Skeletal muscle satellite cell (primary cell): Measurements from ENCODE around the gene HEYL.
"Not testable (repeated sequence)": the region's sequence is repeated elsewhere in the genome, so short reads cannot be mapped to it uniquely, and the experiment has no call there.

ENCODE experiments used
- H3K27me3 ChIP-seq: 2 replicates; pipeline ENCODE4 v1.7.0; 2013; ENCODE audit warnings: low read length; ENCODE audit not compliant: control insufficient read depth, insufficient read depth
- H3K36me3 ChIP-seq: 2 replicates; pipeline ENCODE4 v1.7.0; 2013; ENCODE audit warnings: mild to moderate bottlenecking, control low read depth, low read length; ENCODE audit not compliant: insufficient read depth
- H3K4me1 ChIP-seq: 2 replicates; pipeline ENCODE4 v1.7.0; 2013; ENCODE audit warnings: low read length; ENCODE audit not compliant: control insufficient read depth, insufficient read depth
- H3K4me2 ChIP-seq: 2 replicates; pipeline ENCODE4 v1.7.0; 2013; ENCODE audit warnings: mild to moderate bottlenecking, low read length
- H3K4me3 ChIP-seq: 2 replicates; pipeline ENCODE4 v1.7.0; 2013; ENCODE audit warnings: low read length
- H3K9ac ChIP-seq: 2 replicates; pipeline ENCODE4 v1.7.0; 2013; ENCODE audit warnings: mild to moderate bottlenecking, low read depth, low read length, moderate library complexity
- H3K9me3 ChIP-seq: replicated peaks from 2 replicates; pipeline ENCODE4 v1.7.0; 2013; ENCODE audit warnings: mild to moderate bottlenecking, control low read depth, low read length

Gene HEYL

GRCh38 chr1:39623053-39623452 is 16.4 kb downstream of the HEYL start:
- peaks cover 18% of the 10 kb centered on the region for H3K36me3 ChIP-seq
- H3K9me3 ChIP-seq = no peaks in the 10 kb centered on the region
- H3K4me2 ChIP-seq = no peak overlapping the region
- peaks cover 8% of the 10 kb centered on the region for H3K27me3 ChIP-seq
- no peak overlapping the region for H3K9ac ChIP-seq
- H3K4me3 ChIP-seq = no peak overlapping the region
- H3K4me1 ChIP-seq = peaks cover 15% of the 10 kb centered on the region

GRCh38 chr1:39622427-39622826 is 17.0 kb downstream of the HEYL start:
- H3K9ac ChIP-seq = no peak overlapping the region
- peaks cover 15% of the 10 kb centered on the region for H3K4me1 ChIP-seq
- no peak overlapping the region for H3K4me3 ChIP-seq
- no peak overlapping the region for H3K4me2 ChIP-seq
- H3K27me3 ChIP-seq = peaks cover 11% of the 10 kb centered on the region
- H3K9me3 ChIP-seq = no peaks in the 10 kb centered on the region
- peaks cover 18% of the 10 kb centered on the region for H3K36me3 ChIP-seq

GRCh38 chr1:39620659-39621165 is 18.7 kb downstream of the HEYL start:
- peaks cover 5% of the 10 kb centered on the region for H3K36me3 ChIP-seq
- peaks cover 11% of the 10 kb centered on the region for H3K27me3 ChIP-seq
- no peak overlapping the region for H3K4me3 ChIP-seq
- H3K9me3 ChIP-seq = no peaks in the 10 kb centered on the region
- no peak overlapping the region for H3K9ac ChIP-seq
- peaks cover 10% of the 10 kb centered on the region for H3K4me1 ChIP-seq
- H3K4me2 ChIP-seq = no peak overlapping the region

GRCh38 chr1:39617488-39618049 is 21.9 kb downstream of the HEYL start:
- no peaks in the 10 kb centered on the region for H3K9me3 ChIP-seq
- no peaks in the 10 kb centered on the region for H3K4me1 ChIP-seq
- no peaks in the 10 kb centered on the region for H3K36me3 ChIP-seq
- H3K9ac ChIP-seq = no peak overlapping the region
- H3K27me3 ChIP-seq = peaks cover 2% of the 10 kb centered on the region
- H3K4me2 ChIP-seq = no peak overlapping the region
- H3K4me3 ChIP-seq = no peak overlapping the region

GRCh38 chr1:39615086-39615673 is 24.3 kb downstream of the HEYL start:
- Histone ChIP-seq H3K4me3 (no peak overlapping the region), H3K4me1 (no peaks in the 10 kb centered on the region), H3K27me3 (peaks cover 5% of the 10 kb centered on the region), H3K9me3 (no peaks in the 10 kb centered on the region), H3K9ac (no peak overlapping the region), H3K36me3 (no peaks in the 10 kb centered on the region), H3K4me2 (no peak overlapping the region)

- Histone ChIP-seq H3K27me3 (peaks cover 5% of the 10 kb centered on the region), H3K4me2 (no peak overlapping the region), H3K9ac (no peak overlapping the region), H3K4me1 (no peaks in the 10 kb centered on the region), H3K4me3 (no peak overlapping the region), H3K9me3 (no peaks in the 10 kb centered on the region), H3K36me3 (no peaks in the 10 kb centered on the region)
Measured at GRCh38 chr1:39614488-39614887, 25.0 kb downstream of the HEYL start.

- Histone ChIP-seq H3K27me3 (peaks cover 9% of the 10 kb centered on the region), H3K9ac (no peak overlapping the region), H3K4me2 (no peak overlapping the region), H3K4me1 (no peaks in the 10 kb centered on the region), H3K4me3 (no peak overlapping the region), H3K36me3 (no peaks in the 10 kb centered on the region), H3K9me3 (no peaks in the 10 kb centered on the region)
Measured at GRCh38 chr1:39613250-39613649, 26.2 kb downstream of the HEYL start.

GRCh38 chr1:39609618-39610331 is 29.7 kb downstream of the HEYL start:
- Histone ChIP-seq H3K4me2 (no peak overlapping the region), H3K9ac (no peak overlapping the region), H3K27me3 (peaks cover 7% of the 10 kb centered on the region), H3K4me1 (peaks cover 8% of the 10 kb centered on the region), H3K36me3 (no peaks in the 10 kb centered on the region), H3K4me3 (no peak overlapping the region), H3K9me3 (no peaks in the 10 kb centered on the region)

- Histone ChIP-seq H3K36me3 (no peaks in the 10 kb centered on the region), H3K9me3 (no peaks in the 10 kb centered on the region), H3K27me3 (peaks cover 16% of the 10 kb centered on the region), H3K9ac (no peak overlapping the region), H3K4me2 (no peak overlapping the region), H3K4me3 (no peak overlapping the region), H3K4me1 (peaks cover 8% of the 10 kb centered on the region)
Measured at GRCh38 chr1:39608921-39609320, 30.5 kb downstream of the HEYL start.

GRCh38 chr1:39603677-39604076 is 35.8 kb downstream of the HEYL start:
- not testable (repeated sequence) for H3K36me3 ChIP-seq, H3K4me2 ChIP-seq, H3K9ac ChIP-seq, H3K4me3 ChIP-seq, H3K9me3 ChIP-seq, H3K4me1 ChIP-seq
- H3K27me3 ChIP-seq = peaks cover 23% of the 10 kb centered on the region

GRCh38 chr1:39601667-39602255 is 37.7 kb downstream of the HEYL start:
- peaks cover 27% of the 10 kb centered on the region for H3K27me3 ChIP-seq
- H3K36me3 ChIP-seq, H3K4me2 ChIP-seq, H3K9me3 ChIP-seq, H3K4me3 ChIP-seq, H3K4me1 ChIP-seq, H3K9ac ChIP-seq: not testable (repeated sequence)
